Esophagus squamous epithelium (tissue), 4 donors: Measurements from ENCODE around the gene ATP6V0C.

Experiments
- CTCF ChIP-seq, 6 experiments: fragments of 450-650 bp in 4 of 6; fragments of 200-600 bp in 2 of 6; sonication (generic) in 2 of 6; IDR thresholded peaks; one replicate each; pipeline ENCODE4 v1.5.1; 2016 to 2019; ENCODE audit warnings: antibody characterized with exemption in 6 of 6, mild to moderate bottlenecking in 4 of 6, moderate library complexity in 4 of 6
- POLR2A ChIP-seq, 4 donors: fragments of 450-650 bp; IDR thresholded peaks; one replicate each; pipeline ENCODE4 v1.6.1; 2017; ENCODE audit warnings: antibody characterized with exemption in 4 of 4, mild to moderate bottlenecking in 4 of 4, moderate library complexity in 3 of 4

DNA sequence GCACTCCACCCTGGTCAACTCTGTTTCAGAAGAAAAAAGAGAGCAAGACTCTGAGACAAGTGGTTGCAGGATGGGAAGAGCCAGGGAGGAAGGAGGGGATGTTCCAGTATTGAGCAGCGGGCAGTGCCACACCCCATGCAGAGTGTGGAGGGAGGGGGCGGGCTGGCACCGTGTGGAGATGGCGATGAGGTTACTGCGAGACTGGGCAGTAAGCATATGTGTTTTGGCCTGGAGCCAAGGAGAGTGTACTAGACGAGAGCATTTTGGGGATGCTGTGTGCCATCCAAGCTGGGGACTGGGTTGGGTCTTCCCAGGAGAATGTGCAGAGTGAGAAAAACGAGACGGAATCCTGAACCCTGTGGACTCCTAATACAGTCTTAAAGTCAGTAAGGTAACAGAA is 35.5 kb upstream of the ATP6V0C start:
- TF ChIP-seq CTCF (IDR thresholded peaks at IDR 0.05) (no peak), POLR2A (IDR thresholded peaks at IDR 0.05) (no peak)
